GM20000 (cell line): Measurements from ENCODE around the gene TMEM87B.

Source experiments
- DNase-seq: peaks from one replicate; pipeline ENCODE4 v3.0.0; 2012; ENCODE audit warnings: low spot score
- CTCF ChIP-seq: IDR thresholded peaks from 2 replicates; pipeline ENCODE4 v1.5.1; 2012; ENCODE audit warnings: mild to moderate bottlenecking, control low read depth; ENCODE audit errors: extremely low read depth, missing control alignments

TMEM87B gene

GRCh38 chr2:112161431-112162145, 106.5 kb downstream of the TMEM87B start:
- DNase-seq = no peak
- TF ChIP-seq CTCF = no peak

GRCh38 chr2:112162341-112162740, 107.3 kb downstream of the TMEM87B start:
- no peak for TF ChIP-seq CTCF
- no peak for DNase-seq

GRCh38 chr2:112162956-112163355, 107.9 kb downstream of the TMEM87B start:
- no peak for TF ChIP-seq CTCF
- no peak for DNase-seq

GRCh38 chr2:112163541-112163981, 108.5 kb downstream of the TMEM87B start:
- DNase-seq = no peak
- no peak for TF ChIP-seq CTCF

GRCh38 chr2:112164876-112165275, 109.8 kb downstream of the TMEM87B start:
- TF ChIP-seq CTCF = no peak
- no peak for DNase-seq

- TF ChIP-seq CTCF = no peak
- no peak for DNase-seq
Observed at GRCh38 chr2:112165296-112165695, 110.2 kb downstream of the TMEM87B start.

GRCh38 chr2:112166806-112167499, 111.9 kb downstream of the TMEM87B start:
- no peak for DNase-seq
- TF ChIP-seq CTCF = no peak
